Vagina (tissue), 2 donors: ENCODE measurements around the gene ANXA6. TPM values are rescaled to one million over a fixed set of nuclear protein-coding genes. Genes with fewer than 3 reads are reported as not detected.

Source experiments
- DNase-seq, 2 donors: peaks; one replicate each; pipeline ENCODE4 v3.0.0-alpha.2; 2017; ENCODE audit errors: extremely low spot score in 2 of 2
- H3K27ac ChIP-seq: fragments of 200-600 bp; sonication (generic); one replicate; pipeline ENCODE4 v1.5.1; 2019
- H3K27me3 ChIP-seq: fragments of 200-600 bp; sonication (generic); one replicate; pipeline ENCODE4 v1.5.1; 2019
- H3K36me3 ChIP-seq, 2 donors: fragments of 200-600 bp; sonication (generic); one replicate each; pipeline ENCODE4 v1.5.1; 2017 to 2019
- H3K4me1 ChIP-seq: fragments of 200-600 bp; sonication (generic); one replicate; pipeline ENCODE4 v1.5.1; 2019
- H3K4me3 ChIP-seq, 2 donors: fragments of 200-600 bp; sonication (generic); 1 replicate in 1 of 2; 2 replicates in 1 of 2; pipeline ENCODE4 v1.5.1; 2016 to 2019
- H3K9me3 ChIP-seq: fragments of 200-600 bp; sonication (generic); one replicate; pipeline ENCODE4 v1.5.1; 2019
- POLR2A ChIP-seq, 2 donors: fragments of 450-650 bp; IDR thresholded peaks; one replicate each; pipeline ENCODE4 v1.6.1; 2017; ENCODE audit warnings: antibody characterized with exemption in 2 of 2, mild to moderate bottlenecking in 2 of 2, moderate library complexity in 2 of 2
- POLR2AphosphoS5 ChIP-seq, 2 donors: sonication (generic); formaldehyde crosslinking; IDR thresholded peaks; one replicate each; pipeline ENCODE4 v1.9.0; 2017; ENCODE audit warnings: antibody characterized with exemption in 2 of 2, mild to moderate bottlenecking in 2 of 2, low read depth in 1 of 2; ENCODE audit not compliant: insufficient read depth in 1 of 2
- intact Hi-C: fragments of 100-400 bp; cut with DNase I; formaldehyde crosslinking; loops from one replicate; pipeline ENCODE4 v1.15.1; 2023
- total RNA-seq: library from RNA; depleted of rRNA; stranded (reverse); fragments of >200 nt; gene quantifications from one replicate; pipeline ENCODE4 v1.2.3, GENCODE V29; 2016
- TF ChIP-seq, protein P1 (sequence below), 3 experiments: fragments of 450-650 bp in 2 of 3; fragments of 200-600 bp in 1 of 3; sonication (generic) in 1 of 3; IDR thresholded peaks; one replicate each; pipeline ENCODE4 v1.5.1; 2017 to 2019; ENCODE audit warnings: antibody characterized with exemption in 3 of 3, mild to moderate bottlenecking in 2 of 3, moderate library complexity in 2 of 3

ANXA6 gene
- total RNA-seq, 1 donor from 2014 or later = 190 TPM

- no peaks in the 10 kb centered on the region for H3K27me3 ChIP-seq
These were observed 87.1 kb downstream of the ANXA6 start for GRCh38 chr5:151070449-151070848.

DNA sequence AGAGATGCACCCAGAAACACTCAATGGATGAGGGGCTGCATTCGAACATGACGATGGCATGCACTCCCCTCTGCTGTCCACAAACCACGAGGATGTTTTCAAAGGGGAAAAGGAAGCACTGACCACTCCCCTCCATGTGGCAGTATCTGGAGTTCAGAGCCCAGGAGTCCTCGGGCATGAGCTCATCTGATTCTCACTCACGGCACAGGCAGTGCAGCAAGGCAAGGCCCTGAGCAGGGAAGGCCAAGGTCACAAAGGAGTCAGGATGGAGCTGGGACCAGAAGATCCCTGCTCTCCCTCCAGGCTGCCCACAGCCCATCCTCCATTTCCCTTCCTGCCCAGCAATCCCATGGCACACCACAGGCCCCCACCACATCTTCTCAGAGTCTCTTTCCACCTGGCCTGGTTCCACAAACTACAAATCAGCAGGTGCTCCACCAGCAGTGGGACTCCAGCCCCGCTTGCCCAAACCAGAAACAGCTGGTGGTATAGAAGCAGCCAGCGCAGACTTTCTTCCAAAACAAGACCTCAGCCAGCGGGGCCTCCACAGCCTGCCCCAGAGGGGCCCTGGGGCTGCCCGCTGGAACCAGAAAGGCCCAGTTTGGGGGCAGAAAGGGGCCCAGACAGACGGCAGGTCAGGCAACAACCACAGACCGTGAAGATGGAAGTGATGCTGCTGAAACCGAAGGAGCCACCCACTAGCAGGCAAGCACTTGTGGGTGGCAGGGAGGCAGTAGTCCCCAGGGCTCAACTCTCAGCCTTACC, 89.0 kb downstream of the ANXA6 start:
- Histone ChIP-seq H3K4me1 (peaks cover 86% of the 10 kb centered on the region), H3K9me3 (no peaks in the 10 kb centered on the region), H3K27ac (peak overlapping the region; percentile 34), H3K4me3 (no peak overlapping the region), H3K27me3 (no peaks in the 10 kb centered on the region), H3K36me3 (peaks cover 0 to 9% of the 10 kb centered on the region in 2 donors)
- intact Hi-C loops = no loop called here
- no peak for DNase-seq
- TF ChIP-seq POLR2A (IDR thresholded peaks at IDR 0.05) (no peak), POLR2AphosphoS5 (IDR thresholded peaks at IDR 0.05; ENCODE audit: insufficient read depth in 1 of 2, low read depth in 1 of 2) (peak in 1 of 2 donors; percentile 16)

More at GRCh38 chr5:151070449-151070848, 87.1 kb downstream of the ANXA6 start:
- Histone ChIP-seq H3K4me3 (no peak overlapping the region), H3K9me3 (no peaks in the 10 kb centered on the region), H3K4me1 (peaks cover 73% of the 10 kb centered on the region), H3K36me3 (peaks cover 0 to 9% of the 10 kb centered on the region in 2 donors), H3K27ac (no peak overlapping the region)
- TF ChIP-seq POLR2A (IDR thresholded peaks at IDR 0.05) (no peak), POLR2AphosphoS5 (IDR thresholded peaks at IDR 0.05; ENCODE audit: insufficient read depth in 1 of 2, low read depth in 1 of 2) (no peak)
- TF ChIP-seq, protein P1, sequence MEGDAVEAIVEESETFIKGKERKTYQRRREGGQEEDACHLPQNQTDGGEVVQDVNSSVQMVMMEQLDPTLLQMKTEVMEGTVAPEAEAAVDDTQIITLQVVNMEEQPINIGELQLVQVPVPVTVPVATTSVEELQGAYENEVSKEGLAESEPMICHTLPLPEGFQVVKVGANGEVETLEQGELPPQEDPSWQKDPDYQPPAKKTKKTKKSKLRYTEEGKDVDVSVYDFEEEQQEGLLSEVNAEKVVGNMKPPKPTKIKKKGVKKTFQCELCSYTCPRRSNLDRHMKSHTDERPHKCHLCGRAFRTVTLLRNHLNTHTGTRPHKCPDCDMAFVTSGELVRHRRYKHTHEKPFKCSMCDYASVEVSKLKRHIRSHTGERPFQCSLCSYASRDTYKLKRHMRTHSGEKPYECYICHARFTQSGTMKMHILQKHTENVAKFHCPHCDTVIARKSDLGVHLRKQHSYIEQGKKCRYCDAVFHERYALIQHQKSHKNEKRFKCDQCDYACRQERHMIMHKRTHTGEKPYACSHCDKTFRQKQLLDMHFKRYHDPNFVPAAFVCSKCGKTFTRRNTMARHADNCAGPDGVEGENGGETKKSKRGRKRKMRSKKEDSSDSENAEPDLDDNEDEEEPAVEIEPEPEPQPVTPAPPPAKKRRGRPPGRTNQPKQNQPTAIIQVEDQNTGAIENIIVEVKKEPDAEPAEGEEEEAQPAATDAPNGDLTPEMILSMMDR (IDR thresholded peaks at IDR 0.05) = no peak
- intact Hi-C loops = no loop called here
- DNase-seq = no peak

DNA sequence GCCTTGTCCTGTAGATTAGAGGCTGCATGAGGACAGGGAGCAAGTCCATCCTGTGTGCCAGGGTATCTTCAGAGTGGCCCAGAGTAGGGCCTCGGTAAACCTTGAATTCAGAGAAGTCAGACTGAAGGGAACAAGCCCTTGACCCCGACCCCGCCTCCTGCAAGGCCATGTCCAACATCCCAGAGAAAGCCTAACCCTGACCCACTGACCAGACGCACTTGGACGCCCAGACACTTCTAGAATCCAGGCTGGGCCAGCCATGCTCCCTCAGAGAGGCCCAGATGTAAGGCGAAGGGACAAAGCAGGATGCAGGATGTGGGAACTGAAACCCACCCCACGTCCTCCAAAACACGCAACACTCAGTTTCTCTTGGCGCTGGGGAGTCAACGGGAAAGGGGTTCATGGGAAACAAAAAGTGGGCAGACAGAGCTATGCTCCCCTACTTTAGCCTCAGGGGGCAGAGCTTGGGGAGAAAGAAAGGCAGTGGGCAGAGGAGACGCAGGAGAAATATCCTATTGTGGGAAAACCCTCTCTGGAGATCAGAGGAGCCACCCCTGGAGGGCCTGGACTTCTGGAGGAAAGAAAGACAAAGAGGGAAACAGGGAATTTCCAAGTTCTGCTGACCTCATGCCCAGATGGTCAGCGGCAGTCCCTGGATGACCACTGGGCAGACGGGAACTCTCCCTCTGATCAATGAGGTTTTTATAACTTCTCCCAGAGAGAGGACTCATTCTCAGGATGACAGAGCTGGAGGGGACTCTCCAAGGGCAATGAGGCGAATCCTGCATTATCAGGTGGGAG, 89.7 kb downstream of the ANXA6 start:
- no peaks in the 10 kb centered on the region for H3K9me3 ChIP-seq
- H3K27me3 ChIP-seq = no peaks in the 10 kb centered on the region
- H3K4me3 ChIP-seq = no peak overlapping the region
- H3K4me1 ChIP-seq = peaks cover 91% of the 10 kb centered on the region
- intact Hi-C loops = no loop called here
- H3K36me3 ChIP-seq = peaks cover 0 to 13% of the 10 kb centered on the region in 2 donors
- DNase-seq = no peak
- TF ChIP-seq POLR2AphosphoS5 (IDR thresholded peaks at IDR 0.05; ENCODE audit: insufficient read depth in 1 of 2, low read depth in 1 of 2) = no peak
- TF ChIP-seq, protein P1 (IDR thresholded peaks at IDR 0.05) = no peak
- no peak for TF ChIP-seq POLR2A (IDR thresholded peaks at IDR 0.05)
- peak overlapping the region; percentile 34 for H3K27ac ChIP-seq

DNA sequence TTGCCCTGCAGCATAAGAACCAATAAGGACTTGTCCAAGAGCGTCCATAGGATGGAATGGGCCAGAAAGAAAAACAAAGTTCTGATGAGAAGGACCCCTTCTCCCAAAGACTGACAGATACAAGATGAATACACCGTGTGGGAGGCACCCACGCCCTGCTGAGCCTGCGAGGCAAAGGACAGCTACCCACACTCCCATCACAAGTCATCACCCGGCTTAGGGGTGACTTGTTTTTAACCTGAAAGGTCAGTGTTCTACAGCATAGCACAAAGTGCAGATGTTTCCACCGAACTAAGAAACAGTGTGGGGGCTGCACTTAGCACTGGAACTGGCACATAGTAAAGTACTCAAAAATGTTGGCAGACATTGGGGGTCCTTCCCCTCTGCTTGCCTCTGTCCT, 90.7 kb downstream of the ANXA6 start:
- Histone ChIP-seq H3K4me3 (no peak overlapping the region), H3K27me3 (no peaks in the 10 kb centered on the region), H3K36me3 (peaks cover 0 to 22% of the 10 kb centered on the region in 2 donors), H3K27ac (no peak overlapping the region), H3K4me1 (peaks cover 91% of the 10 kb centered on the region), H3K9me3 (no peaks in the 10 kb centered on the region)
- intact Hi-C loops = no loop called here
- DNase-seq = no peak
- no peak for TF ChIP-seq POLR2AphosphoS5 (IDR thresholded peaks at IDR 0.05; ENCODE audit: insufficient read depth in 1 of 2, low read depth in 1 of 2)
- TF ChIP-seq, protein P1 (IDR thresholded peaks at IDR 0.05) = no peak
- no peak for TF ChIP-seq POLR2A (IDR thresholded peaks at IDR 0.05)

DNA sequence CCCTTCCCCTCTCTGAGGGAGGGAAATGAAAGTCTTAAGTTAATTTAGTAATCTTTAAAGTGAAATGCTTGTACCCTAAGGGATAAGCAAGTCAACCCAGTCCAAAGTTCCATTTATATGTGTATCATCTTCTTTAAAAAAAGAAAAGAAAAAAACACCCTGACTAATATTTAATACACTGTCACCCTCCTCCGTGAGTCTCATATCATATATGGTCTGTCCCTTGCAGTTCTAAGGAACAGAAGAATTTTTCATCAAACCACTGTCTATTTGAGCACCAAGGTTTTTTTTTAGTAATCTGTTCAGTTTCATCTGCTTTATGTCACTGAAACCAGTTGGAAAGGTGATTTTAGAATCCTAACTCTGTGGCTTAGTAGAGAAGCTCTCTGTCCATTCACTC, 92.0 kb downstream of the ANXA6 start:
- peaks cover 0 to 35% of the 10 kb centered on the region in 2 donors for H3K36me3 ChIP-seq
- no peaks in the 10 kb centered on the region for H3K27me3 ChIP-seq
- TF ChIP-seq, protein P1 (IDR thresholded peaks at IDR 0.05) = no peak
- TF ChIP-seq POLR2AphosphoS5 (IDR thresholded peaks at IDR 0.05; ENCODE audit: insufficient read depth in 1 of 2, low read depth in 1 of 2) (no peak), POLR2A (IDR thresholded peaks at IDR 0.05) (no peak)
- intact Hi-C loops = no loop called here
- no peak for DNase-seq
- peaks cover 82% of the 10 kb centered on the region for H3K4me1 ChIP-seq
- no peaks in the 10 kb centered on the region for H3K9me3 ChIP-seq
- H3K4me3 ChIP-seq = no peak overlapping the region
- H3K27ac ChIP-seq = no peak overlapping the region
